ENCODE results near the gene CD151. TPM values are rescaled to one million over a fixed set of nuclear protein-coding genes. Genes with fewer than 3 reads are reported as not detected.

CD151 gene
- total and polyA plus RNA-seq, 2 experiments from 2014 or later = 62.9 to 109 TPM

- no peak for TF ChIP-seq REST (IDR thresholded peaks at IDR 0.05; ENCODE audit: unreplicated experiment)
- no peak for TF ChIP-seq EZH2 (IDR thresholded peaks at IDR 0.05; ENCODE audit: low read depth, unreplicated experiment)
- no peak for TF ChIP-seq ETS1 (IDR thresholded peaks at IDR 0.05)
- no peak for TF ChIP-seq NANOG (IDR thresholded peaks at IDR 0.05; ENCODE audit: borderline replicate concordance)
- no peak for TF ChIP-seq CTCF (conservative IDR thresholded peaks at IDR 0.05; ENCODE audit: low read depth in 2 of 2)
Observed at GRCh38 chr11:788009-788640, 44.6 kb upstream of the CD151 start (continued).

- ATAC-seq = no peak; the same call in 2 of the 3 replicates
- Histone ChIP-seq H2AFZ (no peak overlapping the region), H3K9me2 (ENCODE audit: insufficient read depth) (no peaks in the 10 kb centered on the region), H3K4me3 (peak overlapping the region; percentile 51), H3K79me2 (replicated peaks; ENCODE audit: insufficient read depth) (no peaks in the 10 kb centered on the region), H3K36me3 (ENCODE audit: insufficient read depth) (no peaks in the 10 kb centered on the region), H3K27ac (ENCODE audit: low read depth) (no peak overlapping the region), H3K4me1 (ENCODE audit: insufficient read depth) (peaks cover 16% of the 10 kb centered on the region; the same call in 1 of the 2 replicates), H3K4me2 (peak overlapping the region; percentile 83), H4K20me1 (replicated peaks; ENCODE audit: insufficient read depth) (peaks cover 7% of the 10 kb centered on the region), H3F3A (replicated peaks; ENCODE audit: low read depth) (peaks cover 13% of the 10 kb centered on the region), H3K27me3 (ENCODE audit: insufficient read depth) (no peaks in the 10 kb centered on the region)
- Mint-ChIP-seq H3K9me3 (no peaks in the 10 kb centered on the region), H3K36me3 (ENCODE audit: low read depth) (peaks cover 10% of the 10 kb centered on the region; the same call in 2 of the 3 replicates), H3K27me3 (ENCODE audit: insufficient read depth, low read depth, poor library complexity) (peaks cover 15% of the 10 kb centered on the region), H3K27ac (no peak overlapping the region), H3K4me3 (peak overlapping the region; percentile 56), H3K4me1 (peaks cover 24% of the 10 kb centered on the region)
- DNase-seq (ENCODE audit: low spot score) = peak; percentile 60
- TF ChIP-seq CTCF (conservative IDR thresholded peaks at IDR 0.05; ENCODE audit: low read depth in 2 of 2) (no peak), STAT1 (IDR thresholded peaks at IDR 0.05; ENCODE audit: unreplicated experiment) (no peak), ZNF331 (CRISPR knock-in tag; IDR thresholded peaks at IDR 0.05; ENCODE audit: low read depth) (no peak), POLR2AphosphoS5 (IDR thresholded peaks at IDR 0.05; ENCODE audit: low read depth) (no peak; the same call in 1 of the 2 replicates), EZH2phosphoT487 (IDR thresholded peaks at IDR 0.05; ENCODE audit: unreplicated experiment) (no peak), REST (IDR thresholded peaks at IDR 0.05; ENCODE audit: unreplicated experiment) (no peak), CREB1 (CRISPR knock-in tag; IDR thresholded peaks at IDR 0.05; ENCODE audit: low read depth) (no peak)
Observed at GRCh38 chr11:788953-789940, 43.5 kb upstream of the CD151 start.
